Hepatocyte (in vitro differentiated cells): Measurements from ENCODE around the gene ANKRD29. TPM values are rescaled to one million over a fixed set of nuclear protein-coding genes. Genes with fewer than 3 reads are reported as not detected.
"Not testable (repeated sequence)": the region's sequence is repeated elsewhere in the genome, so short reads cannot be mapped to it uniquely, and the experiment has no call there.

ENCODE experiments used
- DNase-seq: peaks from one replicate; pipeline ENCODE4 v3.0.0-alpha.2; 2016; ENCODE audit warnings: low spot score
- H2AFZ ChIP-seq: fragments of 200-600 bp; sonication (generic); 2 replicates; pipeline ENCODE4 v1.6.0; 2016; ENCODE audit warnings: antibody characterized with exemption, mild to moderate bottlenecking
- H3K27ac ChIP-seq: fragments of 200-600 bp; sonication (generic); 2 replicates; pipeline ENCODE4 v1.5.1; 2016; ENCODE audit warnings: mild to moderate bottlenecking
- H3K27me3 ChIP-seq: fragments of 200-600 bp; sonication (generic); 2 replicates; pipeline ENCODE4 v1.6.1; 2016
- H3K36me3 ChIP-seq: fragments of 200-600 bp; sonication (generic); replicated peaks from 2 replicates; pipeline ENCODE4 v1.5.1; 2016; ENCODE audit warnings: low read depth; ENCODE audit not compliant: insufficient read depth
- H3K4me1 ChIP-seq: fragments of 200-600 bp; sonication (generic); 2 replicates; pipeline ENCODE4 v1.5.1; 2016; ENCODE audit warnings: mild to moderate bottlenecking, moderate library complexity; ENCODE audit not compliant: insufficient read depth
- H3K4me2 ChIP-seq: fragments of 200-600 bp; sonication (generic); 2 replicates; pipeline ENCODE4 v1.6.0; 2016
- H3K4me3 ChIP-seq: fragments of 200-600 bp; sonication (generic); 2 replicates; pipeline ENCODE4 v1.5.1; 2016; ENCODE audit warnings: mild to moderate bottlenecking
- H3K79me2 ChIP-seq: fragments of 200-600 bp; sonication (generic); 2 replicates; pipeline ENCODE4 v1.6.0; 2017; ENCODE audit warnings: mild to moderate bottlenecking
- H3K9me2 ChIP-seq: fragments of 200-600 bp; sonication (generic); replicated peaks from 2 replicates; pipeline ENCODE4 v1.6.0; 2017; ENCODE audit warnings: mild to moderate bottlenecking; ENCODE audit not compliant: insufficient read depth
- H3K9me3 ChIP-seq: fragments of 200-600 bp; sonication (generic); 2 replicates; pipeline ENCODE4 v1.5.1; 2016; ENCODE audit warnings: low read depth, mild to moderate bottlenecking
- H4K20me1 ChIP-seq: fragments of 200-600 bp; sonication (generic); 2 replicates; pipeline ENCODE4 v1.6.0; 2016; ENCODE audit warnings: mild to moderate bottlenecking; ENCODE audit not compliant: insufficient read depth, poor library complexity, severe bottlenecking
- EZH2 ChIP-seq: fragments of 200-600 bp; sonication (generic); IDR thresholded peaks from 2 replicates; pipeline ENCODE4 v1.6.1; 2016; ENCODE audit warnings: antibody characterized with exemption, mild to moderate bottlenecking, borderline replicate concordance
- EZH2phosphoT487 ChIP-seq: fragments of 200-600 bp; sonication (generic); IDR thresholded peaks from one replicate; pipeline ENCODE4 v1.6.1; 2018; ENCODE audit warnings: antibody characterized with exemption, mild to moderate bottlenecking, low read depth, moderate library complexity; ENCODE audit not compliant: unreplicated experiment, severe bottlenecking
- WGBS: methylation state at CpG from one replicate; pipeline ENCODE4 v1.1.6; 2016; ENCODE audit warnings: low lambda C conversion rate; ENCODE audit errors: missing lambda C conversion rate; 5-methylcytosine and 5-hydroxymethylcytosine counted together
- polyA plus RNA-seq: library from polyadenylated mRNA; unstranded; fragments of >200 nt; fragmentation: Nextera tagmentation; extraction: Ambion mirVana; gene quantifications from 2 replicates; pipeline ENCODE4 v1.2.1, GENCODE V29; 2016
- total RNA-seq: library from RNA; depleted of rRNA; stranded (reverse); fragments of >200 nt; gene quantifications from 2 replicates; pipeline ENCODE4 v1.2.3, GENCODE V29; 2014
- TF ChIP-seq, protein P1 (sequence below): fragments of 200-600 bp; sonication (generic); IDR thresholded peaks from 2 replicates; pipeline ENCODE4 v1.5.1; 2016; ENCODE audit warnings: antibody characterized with exemption, mild to moderate bottlenecking; ENCODE audit not compliant: poor library complexity

The ANKRD29 gene
- total and polyA plus RNA-seq, 2 experiments from 2014 or later, result 7.7 to 12.1 TPM

DNA sequence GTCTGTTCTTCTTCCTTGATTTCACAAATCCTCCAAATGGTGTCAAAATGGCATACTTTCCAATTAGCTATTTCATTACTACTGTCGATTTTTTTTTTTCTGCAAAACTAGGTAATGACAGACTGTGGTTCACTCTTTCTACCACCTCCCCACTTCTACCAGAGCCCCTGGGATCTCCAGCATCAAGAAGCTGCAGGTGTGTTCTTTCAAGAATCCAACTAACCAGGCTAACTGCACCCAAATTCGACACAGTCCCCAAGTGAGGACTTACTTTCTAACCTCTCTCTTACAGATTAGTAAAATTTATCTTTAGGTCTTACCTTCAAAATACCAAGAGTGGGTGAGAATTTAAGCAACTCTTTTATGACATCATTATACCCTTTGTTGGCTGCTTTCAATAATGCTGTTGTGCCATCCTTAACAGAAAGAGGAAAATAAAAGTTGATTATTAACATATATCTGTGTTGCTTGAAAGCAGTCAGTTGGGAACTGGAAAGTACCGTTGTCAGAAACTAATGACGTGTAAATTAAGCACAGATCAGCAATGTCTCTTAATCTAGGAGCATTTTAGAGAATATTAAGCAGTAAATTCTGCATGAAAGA lies 45.2 kb downstream of the ANKRD29 start:
- Histone ChIP-seq H3K36me3 (no peaks in the 10 kb centered on the region), H3K9me3 (no peaks in the 10 kb centered on the region), H3K4me2 (no peak overlapping the region), H4K20me1 (no peaks in the 10 kb centered on the region), H3K27ac (peak overlapping the region; percentile 63), H2AFZ (no peak overlapping the region), H3K79me2 (no peaks in the 10 kb centered on the region), H3K27me3 (peaks cover 7% of the 10 kb centered on the region), H3K4me1 (peaks cover 35% of the 10 kb centered on the region), H3K4me3 (no peak overlapping the region), H3K9me2 (no peaks in the 10 kb centered on the region)
- DNase-seq, result no peak
- TF ChIP-seq EZH2phosphoT487 (no peak), EZH2 (no peak)
- TF ChIP-seq, protein P1, sequence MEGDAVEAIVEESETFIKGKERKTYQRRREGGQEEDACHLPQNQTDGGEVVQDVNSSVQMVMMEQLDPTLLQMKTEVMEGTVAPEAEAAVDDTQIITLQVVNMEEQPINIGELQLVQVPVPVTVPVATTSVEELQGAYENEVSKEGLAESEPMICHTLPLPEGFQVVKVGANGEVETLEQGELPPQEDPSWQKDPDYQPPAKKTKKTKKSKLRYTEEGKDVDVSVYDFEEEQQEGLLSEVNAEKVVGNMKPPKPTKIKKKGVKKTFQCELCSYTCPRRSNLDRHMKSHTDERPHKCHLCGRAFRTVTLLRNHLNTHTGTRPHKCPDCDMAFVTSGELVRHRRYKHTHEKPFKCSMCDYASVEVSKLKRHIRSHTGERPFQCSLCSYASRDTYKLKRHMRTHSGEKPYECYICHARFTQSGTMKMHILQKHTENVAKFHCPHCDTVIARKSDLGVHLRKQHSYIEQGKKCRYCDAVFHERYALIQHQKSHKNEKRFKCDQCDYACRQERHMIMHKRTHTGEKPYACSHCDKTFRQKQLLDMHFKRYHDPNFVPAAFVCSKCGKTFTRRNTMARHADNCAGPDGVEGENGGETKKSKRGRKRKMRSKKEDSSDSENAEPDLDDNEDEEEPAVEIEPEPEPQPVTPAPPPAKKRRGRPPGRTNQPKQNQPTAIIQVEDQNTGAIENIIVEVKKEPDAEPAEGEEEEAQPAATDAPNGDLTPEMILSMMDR, result no peak
- 65% methylated on average over 4 of the region's 4 CpGs for WGBS

DNA sequence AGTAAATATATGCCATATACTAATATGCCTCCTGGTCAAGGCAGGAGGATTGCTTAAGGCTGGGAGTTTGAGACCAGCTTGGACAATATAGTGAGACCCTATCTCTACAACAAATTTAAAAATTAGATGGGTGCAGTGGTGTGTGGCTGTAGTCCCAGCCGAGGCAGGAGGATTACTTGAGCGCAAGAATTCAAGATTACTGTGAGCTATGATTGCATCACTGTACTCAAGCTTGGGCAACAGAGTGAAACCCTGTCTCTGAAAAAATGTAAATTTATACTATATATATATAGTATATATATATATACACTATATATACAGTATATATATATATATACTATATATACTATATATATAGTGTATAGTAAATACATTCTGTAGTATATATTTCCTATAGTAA lies 46.5 kb downstream of the ANKRD29 start:
- no peaks in the 10 kb centered on the region for H3K36me3 ChIP-seq
- peaks cover 7% of the 10 kb centered on the region for H3K27me3 ChIP-seq
- no peak overlapping the region for H3K4me3 ChIP-seq
- no peak for DNase-seq
- no peaks in the 10 kb centered on the region for H3K9me2 ChIP-seq
- H3K9me3 ChIP-seq, result no peaks in the 10 kb centered on the region
- no peaks in the 10 kb centered on the region for H4K20me1 ChIP-seq
- peaks cover 47% of the 10 kb centered on the region for H3K4me1 ChIP-seq
- H3K27ac ChIP-seq, result no peak overlapping the region
- TF ChIP-seq EZH2phosphoT487, result no peak
- H3K4me2 ChIP-seq, result no peak overlapping the region
- 78% methylated on average over 2 of the region's 2 CpGs for WGBS
- H2AFZ ChIP-seq, result no peak overlapping the region
- no peaks in the 10 kb centered on the region for H3K79me2 ChIP-seq

DNA sequence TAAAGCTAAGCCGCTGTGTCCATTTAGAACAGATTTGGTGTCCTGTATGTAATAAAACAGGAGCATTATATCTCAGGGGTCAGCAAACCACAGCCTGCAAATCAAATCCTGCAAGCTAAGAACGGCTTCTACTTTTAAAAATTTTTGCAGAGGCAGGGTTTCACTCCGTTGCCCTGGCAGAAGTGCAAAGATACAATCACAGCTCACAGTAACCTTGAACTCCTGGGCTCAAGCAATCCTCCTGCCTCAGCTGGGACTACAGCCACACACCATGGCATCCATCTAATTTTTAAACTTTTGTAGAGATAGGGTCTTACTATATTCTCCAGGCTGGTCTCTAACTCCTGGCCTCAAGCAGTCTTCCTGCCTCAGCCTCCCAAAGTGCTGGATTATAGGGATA lies 47.8 kb downstream of the ANKRD29 start:
- H4K20me1 ChIP-seq, result no peaks in the 10 kb centered on the region
- no peak overlapping the region for H3K4me3 ChIP-seq
- 75% methylated on average over 3 of the region's 3 CpGs for WGBS
- DNase-seq, result no peak
- H3K9me3 ChIP-seq, result no peaks in the 10 kb centered on the region
- no peak overlapping the region for H3K27ac ChIP-seq
- TF ChIP-seq, protein P1, result no peak
- no peak for TF ChIP-seq EZH2
- no peaks in the 10 kb centered on the region for H3K79me2 ChIP-seq
- H3K27me3 ChIP-seq, result peaks cover under 1% of the 10 kb centered on the region
- no peaks in the 10 kb centered on the region for H3K36me3 ChIP-seq
- H3K4me2 ChIP-seq, result no peak overlapping the region
- H2AFZ ChIP-seq, result no peak overlapping the region
- H3K4me1 ChIP-seq, result peaks cover 57% of the 10 kb centered on the region
- H3K9me2 ChIP-seq, result no peaks in the 10 kb centered on the region

DNA sequence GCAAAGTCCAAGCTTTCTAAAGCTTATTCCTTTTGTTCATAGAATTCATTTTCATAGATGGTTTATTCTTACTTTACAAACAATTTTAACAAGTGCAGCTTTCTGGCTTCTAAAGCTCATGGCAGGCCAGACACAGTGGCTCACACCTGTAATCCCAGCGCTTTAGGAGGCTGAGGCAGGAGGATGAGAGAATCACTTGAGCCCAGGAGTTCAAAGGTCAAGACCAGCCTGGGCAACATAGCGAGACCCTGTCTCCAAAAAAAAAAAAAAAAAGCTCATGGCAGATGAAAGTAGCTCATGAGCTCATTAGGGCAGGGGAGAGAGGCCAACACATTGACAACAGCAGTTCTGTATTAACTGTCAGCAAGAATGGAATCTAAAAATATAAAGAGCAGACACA lies 48.3 kb downstream of the ANKRD29 start:
- Histone ChIP-seq H3K4me3 (no peak overlapping the region), H3K36me3 (no peaks in the 10 kb centered on the region), H3K9me2 (no peaks in the 10 kb centered on the region), H3K4me1 (peaks cover 52% of the 10 kb centered on the region), H3K79me2 (no peaks in the 10 kb centered on the region), H2AFZ (no peak overlapping the region), H3K27ac (no peak overlapping the region), H3K4me2 (no peak overlapping the region), H3K9me3 (no peaks in the 10 kb centered on the region), H3K27me3 (no peaks in the 10 kb centered on the region), H4K20me1 (no peaks in the 10 kb centered on the region)
- WGBS, result 94% methylated on average over 2 of the region's 2 CpGs
- no peak for DNase-seq
- TF ChIP-seq EZH2phosphoT487, result no peak
- TF ChIP-seq, protein P1, result no peak
- TF ChIP-seq EZH2, result no peak

DNA sequence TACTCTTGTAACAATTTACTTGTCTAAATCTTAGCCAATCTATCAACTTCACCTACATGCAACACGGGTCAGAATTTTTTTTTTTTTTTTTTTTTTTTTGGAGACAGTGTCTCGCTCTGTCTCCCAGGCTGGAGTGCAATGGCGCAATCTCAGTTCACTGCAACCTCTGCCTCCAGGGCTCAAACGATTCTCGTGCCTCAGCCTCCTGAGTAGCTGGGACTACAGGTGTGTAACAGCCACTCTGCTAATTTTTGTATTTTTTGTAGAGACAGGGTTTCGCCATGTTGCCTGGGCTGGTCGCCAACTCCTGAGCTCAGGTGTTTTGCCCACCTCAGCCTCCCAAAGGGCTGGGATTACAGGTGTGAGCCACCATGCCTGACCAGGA lies 49.6 kb downstream of the ANKRD29 start:
- H3K9me2 ChIP-seq, H3K79me2 ChIP-seq, H3K36me3 ChIP-seq, H2AFZ ChIP-seq, DNase-seq, H3K27me3 ChIP-seq, H3K4me3 ChIP-seq, H4K20me1 ChIP-seq, H3K9me3 ChIP-seq: not testable (repeated sequence)
- Histone ChIP-seq H3K27ac (peak overlapping the region; percentile 63), H3K4me2 (peak overlapping the region; percentile 52), H3K4me1 (peaks cover 39% of the 10 kb centered on the region)
- 91% methylated on average over 7 of the region's 7 CpGs for WGBS
